Astrocyte (in vitro differentiated cells and primary cell): ENCODE measurements around the gene AKR1B15.

Experiments
- EZH2 ChIP-seq: IDR thresholded peaks from 2 replicates; pipeline ENCODE4 v1.6.1; 2012; ENCODE audit warnings: mild to moderate bottlenecking, low read length, inconsistent platforms; ENCODE audit not compliant: insufficient read depth
- TF ChIP-seq, protein P1 (sequence below): IDR thresholded peaks from 2 replicates; pipeline ENCODE4 v1.5.1; 2011; ENCODE audit warnings: low read depth, mild to moderate bottlenecking, inconsistent platforms, low read length, moderate library complexity; ENCODE audit not compliant: insufficient read depth

DNA sequence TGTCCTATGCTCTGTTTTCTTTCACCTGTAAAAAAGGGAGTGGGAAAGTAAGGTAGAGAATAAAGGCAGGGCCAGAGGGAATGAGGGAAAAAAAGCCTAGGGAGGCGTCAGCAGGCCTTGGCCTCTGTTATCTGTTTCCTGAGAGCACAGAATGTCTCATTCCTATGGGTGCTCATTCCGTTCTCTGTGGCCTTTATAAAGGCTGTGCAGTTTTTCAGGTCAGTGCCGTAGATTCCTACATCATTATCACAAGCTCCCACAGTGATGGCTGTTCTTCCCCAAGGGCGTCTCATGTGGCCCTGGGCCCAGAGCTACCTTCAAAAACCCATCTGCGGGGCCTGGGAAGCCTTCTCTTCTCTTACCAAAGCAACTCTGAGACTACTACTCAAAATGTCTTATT is 38.3 kb upstream of the AKR1B15 start:
- TF ChIP-seq EZH2 = no peak
- TF ChIP-seq, protein P1, sequence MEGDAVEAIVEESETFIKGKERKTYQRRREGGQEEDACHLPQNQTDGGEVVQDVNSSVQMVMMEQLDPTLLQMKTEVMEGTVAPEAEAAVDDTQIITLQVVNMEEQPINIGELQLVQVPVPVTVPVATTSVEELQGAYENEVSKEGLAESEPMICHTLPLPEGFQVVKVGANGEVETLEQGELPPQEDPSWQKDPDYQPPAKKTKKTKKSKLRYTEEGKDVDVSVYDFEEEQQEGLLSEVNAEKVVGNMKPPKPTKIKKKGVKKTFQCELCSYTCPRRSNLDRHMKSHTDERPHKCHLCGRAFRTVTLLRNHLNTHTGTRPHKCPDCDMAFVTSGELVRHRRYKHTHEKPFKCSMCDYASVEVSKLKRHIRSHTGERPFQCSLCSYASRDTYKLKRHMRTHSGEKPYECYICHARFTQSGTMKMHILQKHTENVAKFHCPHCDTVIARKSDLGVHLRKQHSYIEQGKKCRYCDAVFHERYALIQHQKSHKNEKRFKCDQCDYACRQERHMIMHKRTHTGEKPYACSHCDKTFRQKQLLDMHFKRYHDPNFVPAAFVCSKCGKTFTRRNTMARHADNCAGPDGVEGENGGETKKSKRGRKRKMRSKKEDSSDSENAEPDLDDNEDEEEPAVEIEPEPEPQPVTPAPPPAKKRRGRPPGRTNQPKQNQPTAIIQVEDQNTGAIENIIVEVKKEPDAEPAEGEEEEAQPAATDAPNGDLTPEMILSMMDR = no peak
